Heart left ventricle (tissue), 16 donors: ENCODE results near the gene EYA4. TPM values are rescaled to one million over a fixed set of nuclear protein-coding genes. Genes with fewer than 3 reads are reported as not detected.

Experiments
- ATAC-seq, 4 donors: fragments of 200-7000 bp; cut with Tn5 transposase; one replicate each; pipeline ENCODE4 v1.9.1; 2020 to 2022; ENCODE audit warnings: moderate library complexity in 4 of 4, mild to moderate bottlenecking in 3 of 4, moderate number of reproducible peaks in 1 of 4
- DNase-seq, 5 donors: peaks; one replicate each; pipeline ENCODE4 v3.0.0-alpha.2; 2020
- H3K27ac ChIP-seq, 12 donors: fragments of 200-600 bp; sonication (generic) in 4 of 12; one replicate each; pipeline versions ENCODE4 v1.5.0 to v1.8.0; 2016 to 2022; ENCODE audit warnings: mild to moderate bottlenecking in 2 of 12
- H3K27me3 ChIP-seq, 9 donors: fragments of 200-600 bp; sonication (generic) in 2 of 9; one replicate each; pipeline versions ENCODE4 v1.5.1 to v1.8.0; 2016 to 2022; ENCODE audit warnings: mild to moderate bottlenecking in 3 of 9
- H3K36me3 ChIP-seq, 9 donors: fragments of 200-600 bp; sonication (generic) in 2 of 9; one replicate each; pipeline versions ENCODE4 v1.5.0 to v1.8.0; 2018 to 2022; ENCODE audit warnings: mild to moderate bottlenecking in 2 of 9
- H3K4me1 ChIP-seq, 12 donors: fragments of 200-600 bp; sonication (generic) in 4 of 12; one replicate each; pipeline versions ENCODE4 v1.5.0 to v1.8.0; 2016 to 2022; ENCODE audit warnings: mild to moderate bottlenecking in 3 of 12
- H3K4me3 ChIP-seq, 12 donors: fragments of 200-600 bp; sonication (generic) in 4 of 12; one replicate each; pipeline versions ENCODE4 v1.5.0 to v1.8.0; 2017 to 2022; ENCODE audit warnings: mild to moderate bottlenecking in 9 of 12, moderate library complexity in 4 of 12
- H3K9me3 ChIP-seq, 12 donors: fragments of 200-600 bp; sonication (generic) in 4 of 12; one replicate each; pipeline versions ENCODE4 v1.5.0 to v1.8.0; 2016 to 2022; ENCODE audit warnings: mild to moderate bottlenecking in 1 of 12
- POLR2A ChIP-seq, 2 donors: fragments of 450-650 bp; IDR thresholded peaks; one replicate each; pipeline ENCODE4 v1.6.1; 2017; ENCODE audit warnings: antibody characterized with exemption in 2 of 2, mild to moderate bottlenecking in 2 of 2, moderate library complexity in 2 of 2
- WGBS, 4 donors: extraction: QIAGEN DNeasy Blood & Tissue Kit in 2 of 4; methylation state at CpG; one replicate each; pipeline versions ENCODE4 v1.1.5 to v1.1.7; 2013 to 2018; 5-methylcytosine and 5-hydroxymethylcytosine counted together
- intact Hi-C, 10 donors: fragments of 100-400 bp; cut with DNase I; formaldehyde crosslinking; loops; one replicate each; pipeline versions ENCODE4 v1.11.1 to v1.14.2; 2022
- polyA plus RNA-seq, 2 donors: library from polyadenylated mRNA; stranded (reverse); fragments of 200-250 nt; gene quantifications; one replicate each; pipeline ENCODE4 v1.2.3, GENCODE V29; 2013
- total RNA-seq, 9 donors: library from RNA; depleted of rRNA in 2 of 9; stranded (reverse); fragments of >200 nt in 2 of 9; fragmentation: NEBNext Ultra II Directional in 3 of 9; extraction: Animal tissue kit (Norgen Biotek cat#: 25700) in 3 of 9; gene quantifications; one replicate each; pipeline versions ENCODE4 v1.1.0 to v1.2.4, GENCODE V29; 2016 to 2023
- TF ChIP-seq, protein P1 (sequence below), 12 donors: fragments of 200-600 bp; sonication (generic) in 4 of 12; IDR thresholded peaks; one replicate each; pipeline versions ENCODE4 v1.5.0 to v1.8.0; 2018 to 2022; ENCODE audit warnings: antibody characterized with exemption in 12 of 12, mild to moderate bottlenecking in 5 of 12
- donor health status: ischemic (EF 13 %, LVEDD 7.1; RV severe dilation, severe dysfunction).
- donor health status: healthy with polysubstance abuse.
- donor health status: DM: no; HTN: yes; CAD: no.
- donor health status: DM: no; HTN: no; CAD: no.
- donor health status: ischemic (EF 25% LVEDD 6.9; RV normal size, moderate dysfunction).
- donor health status: ischemic (EF 25% LVEDD 5.7; RV mildly dilated, moderate dysfunction).
- donor health status: healthy.
- donor health status: DM: yes; HTN: yes; CAD: no.
- donor health status: ischemic (EF 35%, LVEDD 5.7; RV mildly dilated, moderate dysfunction).
- donor health status: nonischemic (EF 11% LVEDD 7.7; RV severe dilation, severe dysfunction).
- donor health status: DM: yes; HTN: yes; CAD: no.
- donor health status: PGD.
- donor health status: ischemic (EF 29% LVEDD 5.4; RV normal size, mild dysfunction).
- donor health status: nonischemic (EF 23%, LVEDD 6.1; RV moderate dilation, normal function).

The EYA4 gene
- total and polyA plus RNA-seq, 11 donors: 3.6 to 29.6 (median 21.7) TPM

DNA sequence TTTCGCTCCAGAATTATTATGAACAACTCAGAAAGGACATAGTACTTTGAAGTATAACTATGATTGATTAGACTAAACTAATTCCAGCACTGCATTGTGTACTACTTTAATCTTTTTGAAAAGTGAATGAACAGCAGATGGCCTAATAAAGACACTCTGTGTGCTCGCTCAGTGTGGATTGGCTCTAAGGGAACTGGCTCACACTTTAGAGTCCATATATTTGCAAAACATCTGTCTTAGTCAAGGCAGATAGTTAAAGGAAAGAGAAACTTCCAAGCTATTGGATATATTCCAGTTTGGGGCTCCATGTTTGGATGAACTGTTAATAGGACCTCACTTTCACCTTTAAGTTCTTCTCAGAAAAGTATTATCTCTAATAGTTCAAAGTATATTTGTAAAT, 218.9 kb downstream of the EYA4 start:
- TF ChIP-seq, protein P1, sequence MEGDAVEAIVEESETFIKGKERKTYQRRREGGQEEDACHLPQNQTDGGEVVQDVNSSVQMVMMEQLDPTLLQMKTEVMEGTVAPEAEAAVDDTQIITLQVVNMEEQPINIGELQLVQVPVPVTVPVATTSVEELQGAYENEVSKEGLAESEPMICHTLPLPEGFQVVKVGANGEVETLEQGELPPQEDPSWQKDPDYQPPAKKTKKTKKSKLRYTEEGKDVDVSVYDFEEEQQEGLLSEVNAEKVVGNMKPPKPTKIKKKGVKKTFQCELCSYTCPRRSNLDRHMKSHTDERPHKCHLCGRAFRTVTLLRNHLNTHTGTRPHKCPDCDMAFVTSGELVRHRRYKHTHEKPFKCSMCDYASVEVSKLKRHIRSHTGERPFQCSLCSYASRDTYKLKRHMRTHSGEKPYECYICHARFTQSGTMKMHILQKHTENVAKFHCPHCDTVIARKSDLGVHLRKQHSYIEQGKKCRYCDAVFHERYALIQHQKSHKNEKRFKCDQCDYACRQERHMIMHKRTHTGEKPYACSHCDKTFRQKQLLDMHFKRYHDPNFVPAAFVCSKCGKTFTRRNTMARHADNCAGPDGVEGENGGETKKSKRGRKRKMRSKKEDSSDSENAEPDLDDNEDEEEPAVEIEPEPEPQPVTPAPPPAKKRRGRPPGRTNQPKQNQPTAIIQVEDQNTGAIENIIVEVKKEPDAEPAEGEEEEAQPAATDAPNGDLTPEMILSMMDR (IDR thresholded peaks at IDR 0.05): no peak
- no peak for TF ChIP-seq POLR2A (IDR thresholded peaks at IDR 0.05)
- no peak for DNase-seq
- H3K9me3 ChIP-seq: no peaks in the 10 kb centered on the region
- ATAC-seq: no peak
- H3K27ac ChIP-seq: no peak overlapping the region
- H3K4me1 ChIP-seq: no peaks in the 10 kb centered on the region
- no peak overlapping the region for H3K4me3 ChIP-seq
- no peaks in the 10 kb centered on the region for H3K36me3 ChIP-seq
- 66 to 76% (median 72%) methylated on average over 2 of the region's 2 CpGs for WGBS, 4 donors
- intact Hi-C loops: no loop called here
- no peaks in the 10 kb centered on the region for H3K27me3 ChIP-seq

DNA sequence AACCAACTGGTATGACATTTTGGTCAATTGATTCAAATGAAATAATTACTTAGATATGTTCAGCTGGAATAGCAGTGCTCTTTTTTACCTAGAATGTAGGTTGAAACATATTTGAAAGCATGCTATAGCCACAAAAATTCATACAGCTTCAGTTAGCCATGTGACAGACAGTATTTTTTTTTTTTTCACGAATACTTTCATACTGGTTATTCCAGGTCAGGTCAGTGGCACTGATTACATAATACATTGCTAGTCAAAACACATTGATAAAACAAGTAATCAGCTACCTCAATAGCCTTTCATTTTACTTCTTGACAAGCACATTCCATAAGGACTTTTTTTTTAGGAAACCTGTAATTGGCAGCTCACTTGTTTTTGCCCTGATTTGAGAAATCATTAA, 222.6 kb downstream of the EYA4 start:
- Histone ChIP-seq H3K4me3 (no peak overlapping the region), H3K9me3 (peaks cover 0 to 2% (median 0%) of the 10 kb centered on the region in 12 donors), H3K27ac (no peak overlapping the region), H3K4me1 (no peaks in the 10 kb centered on the region), H3K27me3 (no peaks in the 10 kb centered on the region), H3K36me3 (peaks cover 0 to 4% (median 0%) of the 10 kb centered on the region in 9 donors)
- TF ChIP-seq, protein P1 (IDR thresholded peaks at IDR 0.05): no peak
- TF ChIP-seq POLR2A (IDR thresholded peaks at IDR 0.05): no peak
- WGBS, 4 donors: 33 to 73% (median 46%) methylated on average over 1 of the region's 1 CpG
- ATAC-seq: no peak
- intact Hi-C loops: no loop called here
- no peak for DNase-seq

DNA sequence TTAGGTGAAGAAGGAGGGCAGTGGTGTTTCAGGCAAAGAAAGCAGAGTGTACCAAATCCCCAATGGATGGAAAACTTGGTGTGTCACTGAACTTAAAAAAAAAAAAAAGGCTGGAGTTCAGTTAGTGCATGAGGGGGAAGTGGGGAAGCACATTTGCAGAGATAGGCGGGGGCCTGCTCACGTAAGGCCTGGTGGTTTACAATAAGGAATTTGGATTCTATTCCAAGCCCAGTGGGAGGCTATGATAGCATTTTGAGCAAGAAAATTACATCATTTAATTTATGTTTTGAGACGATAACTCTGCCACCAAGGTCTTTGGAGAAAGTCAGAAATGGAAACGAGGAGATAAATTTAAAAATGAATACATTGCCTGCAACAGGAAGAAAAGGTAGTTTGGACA, 225.5 kb downstream of the EYA4 start:
- WGBS, 4 donors: 60 to 71% (median 65%) methylated on average over 4 of the region's 4 CpGs
- intact Hi-C loops: no loop called here
- H3K36me3 ChIP-seq: peaks cover 0 to 12% (median 0%) of the 10 kb centered on the region in 9 donors

DNA sequence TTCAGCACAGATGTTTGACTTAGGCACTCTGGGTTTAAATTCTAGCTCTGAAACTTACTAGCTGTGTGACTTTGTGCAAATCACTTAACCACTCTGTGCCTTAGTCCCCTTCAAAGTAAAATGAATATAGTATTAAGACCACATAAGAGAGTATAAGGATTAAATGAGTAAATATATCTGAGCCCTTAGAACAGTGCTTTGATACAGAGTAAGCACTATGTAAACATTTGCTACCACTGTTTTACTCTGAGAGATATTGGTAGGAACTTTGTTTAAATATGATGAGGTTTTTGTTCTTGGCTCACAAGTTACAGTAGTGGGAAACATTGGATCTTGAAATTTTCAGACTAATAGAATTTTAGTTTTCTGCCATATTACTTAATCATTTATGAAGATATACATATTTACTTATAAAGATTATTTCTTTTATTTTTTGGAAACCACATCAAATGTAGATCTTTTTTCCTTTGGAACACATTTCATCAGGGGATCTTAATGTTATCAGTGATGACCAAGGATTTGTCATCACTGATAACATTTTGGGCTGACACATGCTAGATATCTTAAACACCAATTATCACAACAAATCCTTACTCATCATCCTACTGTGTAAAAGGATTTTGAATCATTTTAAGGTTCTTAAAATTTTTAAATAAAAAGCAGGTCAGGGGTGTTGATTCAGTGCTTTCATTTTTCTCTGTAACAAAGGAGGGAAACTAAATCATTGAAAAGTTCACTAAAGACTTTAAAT, 226.2 kb downstream of the EYA4 start:
- intact Hi-C loops: no loop called here
- ATAC-seq: no peak

More for the DNA sequence above, 225.5 kb downstream of the EYA4 start:
- H3K4me1 ChIP-seq: no peaks in the 10 kb centered on the region
- H3K27ac ChIP-seq: no peak overlapping the region
- H3K27me3 ChIP-seq: no peaks in the 10 kb centered on the region
- H3K4me3 ChIP-seq: no peak overlapping the region
- no peak for ATAC-seq
- no peak for DNase-seq
- TF ChIP-seq POLR2A (IDR thresholded peaks at IDR 0.05): no peak
- TF ChIP-seq, protein P1 (IDR thresholded peaks at IDR 0.05): no peak
- H3K9me3 ChIP-seq: peaks cover 0 to 8% (median 0%) of the 10 kb centered on the region in 12 donors

More for the DNA sequence above, 226.2 kb downstream of the EYA4 start:
- no peak overlapping the region for H3K4me3 ChIP-seq
- no peaks in the 10 kb centered on the region for H3K4me1 ChIP-seq
- H3K9me3 ChIP-seq: peaks cover 0 to 8% (median 0%) of the 10 kb centered on the region in 12 donors
- H3K27ac ChIP-seq: no peak overlapping the region
- H3K36me3 ChIP-seq: peaks cover 0 to 12% (median 0%) of the 10 kb centered on the region in 9 donors
- no peaks in the 10 kb centered on the region for H3K27me3 ChIP-seq
- no peak for DNase-seq
- no peak for TF ChIP-seq POLR2A (IDR thresholded peaks at IDR 0.05)
- TF ChIP-seq, protein P1 (IDR thresholded peaks at IDR 0.05): no peak
